HFF-Myc (cell line): ENCODE results near the gene LRRC51.
"Not testable (repeated sequence)": the region's sequence is repeated elsewhere in the genome, so short reads cannot be mapped to it uniquely, and the experiment has no call there.

ENCODE experiments used
- DNase-seq: peaks from one replicate; pipeline ENCODE4 v3.0.0-alpha.2; 2011; ENCODE audit warnings: low read depth; ENCODE audit errors: extremely low read depth
- H3K4me3 ChIP-seq: replicated peaks from 2 replicates; pipeline ENCODE4 v1.5.1; 2011; ENCODE audit warnings: low read depth, mild to moderate bottlenecking, control low read depth, low read length
- TF ChIP-seq, protein P1 (sequence below): IDR thresholded peaks from 2 replicates; pipeline ENCODE4 v1.5.1; 2012; ENCODE audit warnings: mild to moderate bottlenecking, low read depth, low read length, control low read depth; ENCODE audit errors: missing control alignments

The LRRC51 gene

GRCh38 chr11:72124046-72124445 is 43.4 kb downstream of the LRRC51 start:
- no peak overlapping the region for H3K4me3 ChIP-seq
- no peak for DNase-seq
- TF ChIP-seq, protein P1, sequence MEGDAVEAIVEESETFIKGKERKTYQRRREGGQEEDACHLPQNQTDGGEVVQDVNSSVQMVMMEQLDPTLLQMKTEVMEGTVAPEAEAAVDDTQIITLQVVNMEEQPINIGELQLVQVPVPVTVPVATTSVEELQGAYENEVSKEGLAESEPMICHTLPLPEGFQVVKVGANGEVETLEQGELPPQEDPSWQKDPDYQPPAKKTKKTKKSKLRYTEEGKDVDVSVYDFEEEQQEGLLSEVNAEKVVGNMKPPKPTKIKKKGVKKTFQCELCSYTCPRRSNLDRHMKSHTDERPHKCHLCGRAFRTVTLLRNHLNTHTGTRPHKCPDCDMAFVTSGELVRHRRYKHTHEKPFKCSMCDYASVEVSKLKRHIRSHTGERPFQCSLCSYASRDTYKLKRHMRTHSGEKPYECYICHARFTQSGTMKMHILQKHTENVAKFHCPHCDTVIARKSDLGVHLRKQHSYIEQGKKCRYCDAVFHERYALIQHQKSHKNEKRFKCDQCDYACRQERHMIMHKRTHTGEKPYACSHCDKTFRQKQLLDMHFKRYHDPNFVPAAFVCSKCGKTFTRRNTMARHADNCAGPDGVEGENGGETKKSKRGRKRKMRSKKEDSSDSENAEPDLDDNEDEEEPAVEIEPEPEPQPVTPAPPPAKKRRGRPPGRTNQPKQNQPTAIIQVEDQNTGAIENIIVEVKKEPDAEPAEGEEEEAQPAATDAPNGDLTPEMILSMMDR: no peak

- TF ChIP-seq, protein P1: no peak
- no peak overlapping the region for H3K4me3 ChIP-seq
- DNase-seq: no peak
Measured at GRCh38 chr11:72125956-72126355, 45.3 kb downstream of the LRRC51 start.

DNA sequence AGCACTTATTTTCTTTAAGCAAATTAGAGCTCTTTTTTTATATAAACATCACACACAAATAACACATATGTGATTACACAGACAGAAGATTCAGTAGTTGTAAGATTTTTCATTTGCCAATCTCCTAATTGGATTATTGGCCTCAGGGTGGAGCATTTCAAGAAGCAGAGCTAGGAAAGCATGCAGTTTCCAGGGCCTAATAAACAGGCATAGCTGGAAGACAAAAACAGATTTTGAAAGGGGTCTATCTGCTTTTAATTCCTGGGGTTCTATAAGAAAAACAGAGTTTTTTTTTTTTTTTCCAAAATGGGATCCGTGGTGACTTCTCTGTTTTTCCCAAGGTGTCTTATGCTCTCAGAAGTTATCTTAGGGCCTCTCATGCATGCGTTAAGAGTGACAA is 47.3 kb downstream of the LRRC51 start:
- DNase-seq: no peak
- TF ChIP-seq, protein P1: no peak
- no peak overlapping the region for H3K4me3 ChIP-seq

DNA sequence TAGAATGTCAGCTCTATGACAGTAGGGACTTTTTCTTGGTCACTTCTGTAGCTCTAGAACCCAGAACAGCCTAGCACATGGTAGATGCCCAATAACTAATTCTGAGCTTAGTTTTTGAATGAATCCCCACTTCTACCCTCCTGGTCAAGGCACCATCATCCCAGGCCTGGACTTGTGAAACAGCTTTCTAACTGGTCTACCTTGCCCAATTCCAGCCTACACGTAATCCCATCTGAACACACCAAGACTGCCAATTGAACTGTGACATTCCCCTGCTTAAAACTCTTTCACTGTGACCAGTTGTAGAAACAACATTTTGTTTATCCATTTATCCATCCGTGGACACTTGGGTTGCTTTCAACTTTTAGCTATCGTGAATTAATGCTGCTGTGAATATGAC is 48.7 kb downstream of the LRRC51 start:
- TF ChIP-seq, protein P1: no peak
- no peak overlapping the region for H3K4me3 ChIP-seq
- no peak for DNase-seq

GRCh38 chr11:72132646-72133045 is 52.0 kb downstream of the LRRC51 start:
- TF ChIP-seq, protein P1: no peak
- no peak overlapping the region for H3K4me3 ChIP-seq
- DNase-seq: no peak

- not testable (repeated sequence) for DNase-seq, H3K4me3 ChIP-seq
Measured at GRCh38 chr11:72135473-72135872, 54.8 kb downstream of the LRRC51 start, which contains the start of gene FOLR3. Gene FOLR3 (plus strand): TSS chr11:72135725. CDS start chr11:72135953, 228 bp downstream.

GRCh38 chr11:72135891-72136683 is 55.4 kb downstream of the LRRC51 start:
- TF ChIP-seq, protein P1: no peak
- no peak overlapping the region for H3K4me3 ChIP-seq
- no peak for DNase-seq
